Mesenchymal stem cell (in vitro differentiated cells and primary cell): ENCODE data around the gene CCDC87.

Experiments used
- DNase-seq: peaks from one replicate; pipeline ENCODE4 v3.0.0-alpha.2; 2013
- H2AFZ ChIP-seq: one replicate; pipeline ENCODE4 v1.6.1; 2013; ENCODE audit warnings: low read depth, mild to moderate bottlenecking, control low read depth, inconsistent platforms, low read length, moderate library complexity
- H2AK5ac ChIP-seq: 2 replicates; pipeline ENCODE4 v1.6.1; 2013; ENCODE audit warnings: low read length, moderate library complexity, mild to moderate bottlenecking, inconsistent platforms; ENCODE audit not compliant: severe bottlenecking
- H2BK120ac ChIP-seq: one replicate; pipeline ENCODE4 v1.6.1; 2013; ENCODE audit warnings: low read depth, mild to moderate bottlenecking, inconsistent platforms, low read length, moderate library complexity
- H2BK12ac ChIP-seq, 2 experiments: one replicate each; pipeline ENCODE4 v1.6.1; 2013; ENCODE audit warnings: inconsistent platforms in 2 of 2, low read length in 2 of 2, mild to moderate bottlenecking in 2 of 2, moderate library complexity in 2 of 2, control low read depth in 1 of 2
- H2BK15ac ChIP-seq: one replicate; pipeline ENCODE4 v1.6.1; 2013; ENCODE audit warnings: mild to moderate bottlenecking, low read depth, inconsistent platforms; ENCODE audit not compliant: poor library complexity, severe bottlenecking
- H2BK5ac ChIP-seq: 2 replicates; pipeline ENCODE4 v1.6.1; 2013; ENCODE audit warnings: low read depth, mild to moderate bottlenecking, low read length, control low read depth, inconsistent platforms; ENCODE audit not compliant: poor library complexity, severe bottlenecking
- H3K14ac ChIP-seq, 2 experiments: one replicate each; pipeline ENCODE4 v1.6.1; 2013; ENCODE audit warnings: inconsistent platforms in 2 of 2, low read length in 2 of 2, control low read depth in 1 of 2, mild to moderate bottlenecking in 1 of 2, moderate library complexity in 1 of 2
- H3K18ac ChIP-seq, 2 experiments: one replicate each; pipeline ENCODE4 v1.6.1; 2013; ENCODE audit warnings: inconsistent platforms in 2 of 2, low read length in 2 of 2, control low read depth in 1 of 2, low read depth in 1 of 2, mild to moderate bottlenecking in 1 of 2
- H3K23ac ChIP-seq, 2 experiments: one replicate each; pipeline ENCODE4 v1.6.1; 2013; ENCODE audit warnings: inconsistent platforms in 2 of 2, low read length in 2 of 2, mild to moderate bottlenecking in 2 of 2, moderate library complexity in 2 of 2, control low read depth in 1 of 2
- H3K27ac ChIP-seq: 2 replicates; pipeline ENCODE4 v1.5.1; 2013; ENCODE audit warnings: mild to moderate bottlenecking, moderate library complexity, low read length, control low read depth, inconsistent platforms; ENCODE audit not compliant: poor library complexity, severe bottlenecking
- H3K27me3 ChIP-seq, 2 experiments: 2 replicates each; pipeline versions ENCODE4 v1.6.1 to v1.7.0; 2013; ENCODE audit warnings: low read length in 2 of 2, mild to moderate bottlenecking in 2 of 2, moderate library complexity in 2 of 2, control low read depth in 1 of 2, inconsistent platforms in 1 of 2; ENCODE audit not compliant: control insufficient read depth in 1 of 2, insufficient read depth in 1 of 2
- H3K36me3 ChIP-seq, 2 experiments: 2 replicates each; pipeline versions ENCODE4 v1.6.1 to v1.7.0; 2013; ENCODE audit warnings: low read length in 2 of 2, control low read depth in 1 of 2, inconsistent platforms in 1 of 2, low read depth in 1 of 2, mild to moderate bottlenecking in 1 of 2; ENCODE audit not compliant: insufficient read depth in 2 of 2, control insufficient read depth in 1 of 2
- H3K4ac ChIP-seq, 2 experiments: one replicate each; pipeline ENCODE4 v1.6.1; 2013; ENCODE audit warnings: inconsistent platforms in 2 of 2, low read length in 2 of 2, mild to moderate bottlenecking in 2 of 2, moderate library complexity in 2 of 2, control low read depth in 1 of 2, low read depth in 1 of 2
- H3K4me1 ChIP-seq: 2 replicates; pipeline ENCODE4 v1.6.1; 2013; ENCODE audit warnings: low read depth, low read length, control low read depth; ENCODE audit not compliant: control insufficient read depth, insufficient read depth
- H3K4me2 ChIP-seq: 2 replicates; pipeline ENCODE4 v1.6.1; 2013; ENCODE audit warnings: low read length, mild to moderate bottlenecking, inconsistent platforms; ENCODE audit not compliant: poor library complexity, severe bottlenecking
- H3K4me3 ChIP-seq, 2 experiments: 2 replicates each; pipeline versions ENCODE4 v1.5.1 to v1.7.0; 2013; ENCODE audit warnings: low read length in 2 of 2, mild to moderate bottlenecking in 2 of 2, control low read depth in 1 of 2, low read depth in 1 of 2; ENCODE audit not compliant: insufficient read depth in 1 of 2
- H3K79me1 ChIP-seq: replicated peaks from 2 replicates; pipeline ENCODE4 v1.6.1; 2013; ENCODE audit warnings: mild to moderate bottlenecking, control low read depth, low read length, inconsistent platforms; ENCODE audit not compliant: poor library complexity, severe bottlenecking
- H3K9ac ChIP-seq: 2 replicates; pipeline ENCODE4 v1.7.0; 2013; ENCODE audit warnings: mild to moderate bottlenecking, low read length, moderate library complexity
- H3K9me3 ChIP-seq: 2 replicates; pipeline ENCODE4 v1.7.0; 2013; ENCODE audit warnings: mild to moderate bottlenecking, low read length; ENCODE audit not compliant: control insufficient read depth
- H4K8ac ChIP-seq: one replicate; pipeline ENCODE4 v1.6.1; 2013; ENCODE audit warnings: inconsistent platforms, mild to moderate bottlenecking, low read length, moderate library complexity
- H4K91ac ChIP-seq: one replicate; pipeline ENCODE4 v1.6.1; 2013; ENCODE audit warnings: mild to moderate bottlenecking, low read length, inconsistent platforms
- WGBS: methylation state at CpG from one replicate; pipeline ENCODE4 v1.1.7; 2013; ENCODE audit warnings: mixed read lengths; 5-methylcytosine and 5-hydroxymethylcytosine counted together

The CCDC87 gene

DNA sequence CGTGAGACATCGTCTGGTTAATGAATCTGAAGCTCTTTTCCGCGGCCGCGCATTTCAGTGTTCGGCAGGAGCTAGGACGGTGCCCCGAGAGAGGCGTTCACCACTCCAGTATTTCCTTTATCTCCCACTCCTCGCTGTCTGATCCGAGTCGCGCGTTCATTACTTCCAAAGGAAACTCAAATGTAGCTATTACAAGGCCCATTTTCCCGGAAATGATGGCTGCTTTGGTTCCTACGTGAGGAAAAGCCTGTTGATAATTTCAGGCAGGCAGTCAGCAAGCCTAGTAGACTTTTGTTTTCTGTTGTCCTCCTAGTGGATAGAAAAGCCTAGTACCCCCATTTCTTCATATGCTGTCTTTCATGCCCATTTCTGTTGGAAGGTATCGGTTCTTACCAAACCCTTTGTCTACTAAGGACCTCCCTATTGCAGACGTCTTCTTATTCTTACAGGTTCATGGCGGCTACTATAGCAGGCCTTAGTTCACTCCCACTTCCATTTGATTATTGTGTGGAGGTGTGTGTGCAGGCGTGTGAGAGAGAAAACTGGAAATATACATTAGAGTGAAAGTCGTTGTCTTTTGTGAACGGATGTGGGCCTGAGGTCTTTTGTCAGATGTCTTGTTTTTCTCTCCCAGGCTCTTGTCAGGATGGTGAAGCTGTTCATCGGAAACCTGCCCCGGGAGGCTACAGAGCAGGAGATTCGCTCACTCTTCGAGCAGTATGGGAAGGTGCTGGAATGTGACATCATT lies 46.4 kb upstream of the CCDC87 start:
- H3K4me1 ChIP-seq: peaks cover 16% of the 10 kb centered on the region

DNA sequence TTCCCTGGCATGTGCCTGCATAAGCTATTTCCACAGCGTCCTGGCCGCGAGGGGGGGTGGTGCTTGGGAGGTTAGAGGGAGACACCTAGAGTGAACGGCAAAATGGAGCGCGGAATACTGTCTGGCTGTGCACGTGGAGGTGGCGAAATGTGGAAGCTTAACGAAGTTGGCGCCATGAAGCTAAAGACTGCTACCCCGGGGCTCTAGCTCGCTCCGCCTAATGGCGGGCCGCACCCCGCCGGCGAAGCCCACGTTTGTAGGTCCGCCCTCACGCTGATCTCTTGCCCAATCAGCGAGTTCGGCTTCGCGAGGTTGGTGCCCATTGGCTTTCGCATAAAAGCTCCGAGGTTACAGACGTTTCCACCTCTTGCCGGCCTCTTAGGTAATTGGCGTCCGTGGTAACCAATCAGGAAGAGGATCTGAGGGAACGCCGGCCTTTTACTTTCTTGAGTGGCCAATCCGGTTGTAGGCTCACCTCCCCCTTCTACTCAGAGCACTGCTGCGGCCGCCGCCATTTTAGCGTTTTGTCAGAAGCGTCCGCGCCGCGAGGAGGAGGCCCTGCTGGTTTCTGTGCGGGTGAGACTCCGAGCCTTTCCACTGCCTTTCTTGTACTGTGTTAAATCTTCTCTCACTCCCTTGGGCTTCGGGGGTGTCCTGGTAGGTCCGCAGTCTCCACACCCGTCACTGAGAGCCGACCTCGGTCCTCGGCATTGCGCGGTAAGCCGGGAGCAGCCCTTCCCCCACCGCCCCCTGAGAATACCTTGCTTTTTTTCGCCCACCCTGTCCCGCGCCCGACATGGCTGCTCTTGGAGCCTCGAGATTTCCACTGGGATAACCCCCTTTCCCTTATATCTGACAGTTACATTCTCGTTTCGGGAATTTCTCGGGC lies 45.6 kb upstream of the CCDC87 start, which contains the start of gene RBM4:
RBM4 (plus strand) TSS at position 527 of the 889 bp plus-strand sequence. CDS start 1,009 bp downstream, outside the sequence.
- under 1% methylated on average over 63 of the region's 63 CpGs for WGBS
- peak within 1 kb of the TSS; percentile 80 for H4K91ac ChIP-seq

More for the DNA sequence above, 46.4 kb upstream of the CCDC87 start:
- peak overlapping the region; percentile 80 for H4K91ac ChIP-seq
- H3K27me3 ChIP-seq: no peaks in the 10 kb centered on the region
- H3K4me3 ChIP-seq: peak overlapping the region; percentile 79 to 91
- peak overlapping the region; percentile 96 for H3K27ac ChIP-seq
- no peak overlapping the region for H2AFZ ChIP-seq
- H3K9ac ChIP-seq: peak overlapping the region; percentile 94
- H3K18ac ChIP-seq: peak overlapping the region; percentile 44 to 92
- H3K23ac ChIP-seq: peak overlapping the region in 1 of 2 experiments; percentile 81
- DNase-seq: peak; percentile 73
- peak overlapping the region; percentile 77 to 89 for H3K4ac ChIP-seq
- WGBS: 19% methylated on average over 25 of the region's 27 CpGs
- H2BK12ac ChIP-seq: no peak overlapping the region
- H3K14ac ChIP-seq: no peak overlapping the region
- no peaks in the 10 kb centered on the region for H3K79me1 ChIP-seq
- H2AK5ac ChIP-seq: peak overlapping the region; percentile 23
- no peak overlapping the region for H2BK15ac ChIP-seq
- H2BK5ac ChIP-seq: no peak overlapping the region
- H3K4me2 ChIP-seq: peak overlapping the region; percentile 72
- H3K9me3 ChIP-seq: no peaks in the 10 kb centered on the region
- H4K8ac ChIP-seq: peak overlapping the region; percentile 94
- H2BK120ac ChIP-seq: peak overlapping the region; percentile 73
- H3K36me3 ChIP-seq: peaks cover 25 to 54% of the 10 kb centered on the region in 2 experiments

DNA sequence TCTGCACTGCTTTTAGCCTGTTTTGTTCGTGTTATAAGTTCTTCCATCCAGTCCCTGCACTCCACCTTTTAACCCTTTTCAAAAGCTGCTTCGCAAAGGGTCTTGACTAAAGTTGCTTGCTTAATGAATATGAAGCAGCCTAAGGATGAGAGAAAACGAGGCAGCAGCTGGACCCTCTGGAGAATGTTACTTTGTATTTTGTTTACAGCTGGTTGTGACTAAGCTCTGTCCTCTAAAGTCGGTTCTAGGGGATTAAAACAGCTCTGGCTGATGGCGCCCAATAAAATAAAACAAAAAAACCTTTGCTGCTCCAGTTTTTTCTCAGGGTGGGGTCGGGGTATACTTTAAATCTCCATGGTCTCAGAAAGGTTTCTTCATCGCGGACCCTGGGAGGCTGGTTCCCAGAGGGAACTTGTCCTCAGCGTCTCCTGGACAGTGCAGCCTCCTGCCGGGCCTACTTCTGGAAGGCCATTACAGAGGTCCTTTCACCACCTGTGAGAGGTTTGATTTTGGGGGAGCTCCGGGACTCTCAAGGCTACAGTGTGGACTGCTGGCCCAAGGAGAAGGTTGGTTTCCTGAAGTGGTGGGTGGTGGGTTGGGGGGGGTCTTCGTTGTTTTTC lies 44.8 kb upstream of the CCDC87 start:
- Histone ChIP-seq H2BK120ac (no peak overlapping the region), H3K4me2 (peak overlapping the region; percentile 73), H2BK15ac (no peak overlapping the region), H3K9ac (peak overlapping the region; percentile 83), H2BK12ac (no peak overlapping the region), H3K27me3 (no peaks in the 10 kb centered on the region), H3K23ac (no peak overlapping the region), H3K9me3 (no peaks in the 10 kb centered on the region), H3K79me1 (no peaks in the 10 kb centered on the region), H3K18ac (no peak overlapping the region), H3K4me1 (peaks cover 8% of the 10 kb centered on the region), H4K91ac (peak overlapping the region; percentile 5), H3K36me3 (peaks cover 21 to 50% of the 10 kb centered on the region in 2 experiments), H3K4ac (peak overlapping the region in 1 of 2 experiments; percentile 89), H2BK5ac (no peak overlapping the region), H3K14ac (no peak overlapping the region), H4K8ac (peak overlapping the region; percentile 2), H3K4me3 (peak overlapping the region; percentile 46 to 91), H2AFZ (no peak overlapping the region), H3K27ac (peak overlapping the region; percentile 69), H2AK5ac (peak overlapping the region; percentile 54)
- 54% methylated on average over 12 of the region's 12 CpGs for WGBS
- peak; percentile 74 for DNase-seq

More for the DNA sequence above, 45.6 kb upstream of the CCDC87 start, which contains the start of gene RBM4:
- Histone ChIP-seq H3K27me3 (no peaks in the 10 kb centered on the region), H3K18ac (peak within 1 kb of the TSS; percentile 89 to 92), H3K4ac (peak within 1 kb of the TSS; percentile 77 to 89), H2AFZ (peak within 1 kb of the TSS; percentile 78), H3K14ac (peak within 1 kb of the TSS in 1 of 2 experiments; percentile 6), H3K4me1 (peaks cover 10% of the 10 kb centered on the region), H3K9ac (peak within 1 kb of the TSS; percentile 94), H3K4me3 (peak within 1 kb of the TSS; percentile 79 to 91), H3K27ac (peak within 1 kb of the TSS; percentile 96), H3K23ac (peak within 1 kb of the TSS in 1 of 2 experiments; percentile 81), H3K36me3 (peaks cover 20 to 50% of the 10 kb centered on the region in 2 experiments), H2BK120ac (peak within 1 kb of the TSS; percentile 73), H4K8ac (peak within 1 kb of the TSS; percentile 94), H3K9me3 (no peaks in the 10 kb centered on the region), H3K79me1 (no peaks in the 10 kb centered on the region), H2BK5ac (peak within 1 kb of the TSS; percentile 86), H2BK15ac (no peak within 1 kb of the TSS), H2AK5ac (peak within 1 kb of the TSS; percentile 54), H3K4me2 (peak within 1 kb of the TSS; percentile 73), H2BK12ac (peak within 1 kb of the TSS in 1 of 2 experiments; percentile 47)
- peak; percentile 100 for DNase-seq
